CD4-positive, alpha-beta T cell (primary cell): ENCODE data around the gene MEI1. TPM values are rescaled to one million over a fixed set of nuclear protein-coding genes. Genes with fewer than 3 reads are reported as not detected.

Experiments
- ATAC-seq: fragments of 200-7000 bp; cut with Tn5 transposase; one replicate; pipeline ENCODE4 v1.10.0; 2022; ENCODE audit warnings: mild to moderate bottlenecking; ENCODE audit not compliant: poor library complexity
- CTCF ChIA-PET: fragments of 350-600 bp; sonication (Branson Sonifier 250); formaldehyde crosslinking; loops from one replicate; lab custom pipeline; 2021; ENCODE audit warnings: antibody characterized with exemption, inconsistent platforms; lab: Charles Lee
- POLR2A ChIA-PET: fragments of 350-600 bp; sonication (Branson Sonifier 250); formaldehyde crosslinking; loops from one replicate; lab custom pipeline; 2021; ENCODE audit warnings: antibody characterized with exemption, inconsistent platforms; lab: Charles Lee
- DNase-seq, 14 experiments: peaks; one replicate each; pipeline ENCODE4 v3.0.0-alpha.2; 2013 to 2020; ENCODE audit warnings: mixed read lengths in 2 of 14
- H3K27ac ChIP-seq, 2 donors: one replicate each; pipeline versions ENCODE4 v1.5.1 to v1.7.0; 2013; ENCODE audit warnings: low read length in 2 of 2, low read depth in 1 of 2, mild to moderate bottlenecking in 1 of 2
- H3K27me3 ChIP-seq, 2 experiments: 1 replicate in 1 of 2; 2 replicates in 1 of 2; pipeline versions ENCODE4 v1.6.1 to v1.7.0; 2013; ENCODE audit warnings: low read length in 2 of 2, control low read depth in 1 of 2, mild to moderate bottlenecking in 1 of 2, moderate library complexity in 1 of 2; ENCODE audit not compliant: insufficient read depth in 2 of 2, control insufficient read depth in 1 of 2
- H3K36me3 ChIP-seq: one replicate; pipeline ENCODE4 v1.6.1; 2013; ENCODE audit warnings: low read length, control low read depth; ENCODE audit not compliant: insufficient read depth
- H3K4me1 ChIP-seq: one replicate; pipeline ENCODE4 v1.6.1; 2013; ENCODE audit warnings: low read length, control low read depth; ENCODE audit not compliant: insufficient read depth
- H3K4me3 ChIP-seq: one replicate; pipeline ENCODE4 v1.5.1; 2013; ENCODE audit warnings: mild to moderate bottlenecking, low read length, moderate library complexity
- H3K9me3 ChIP-seq, 2 experiments: 1 replicate in 1 of 2; 2 replicates in 1 of 2; pipeline versions ENCODE4 v1.6.1 to v1.7.0; 2013; ENCODE audit warnings: low read length in 2 of 2, mild to moderate bottlenecking in 2 of 2, control low read depth in 1 of 2, moderate library complexity in 1 of 2; ENCODE audit not compliant: control insufficient read depth in 1 of 2, insufficient read depth in 1 of 2
- H3K27ac Mint-ChIP-seq: one replicate; pipeline ENCODE4 v1.8.0; 2020; ENCODE audit warnings: mixed read lengths
- H3K27me3 Mint-ChIP-seq: one replicate; pipeline ENCODE4 v1.8.0; 2021; ENCODE audit warnings: mixed read lengths
- H3K36me3 Mint-ChIP-seq: one replicate; pipeline ENCODE4 v1.8.0; 2021; ENCODE audit warnings: low read depth, mixed read lengths
- H3K4me1 Mint-ChIP-seq: one replicate; pipeline ENCODE4 v1.8.0; 2021; ENCODE audit warnings: low read depth, mixed read lengths
- H3K4me3 Mint-ChIP-seq: one replicate; pipeline ENCODE4 v1.8.0; 2020; ENCODE audit warnings: mild to moderate bottlenecking, mixed read lengths
- H3K9me3 Mint-ChIP-seq: one replicate; pipeline ENCODE4 v1.8.0; 2020; ENCODE audit warnings: mixed read lengths
- CTCF ChIP-seq: fragments of 200-600 bp; IDR thresholded peaks from one replicate; pipeline ENCODE4 v1.8.0; 2022; ENCODE audit warnings: antibody characterized with exemption, mild to moderate bottlenecking
- intact Hi-C, 2 experiments: fragments of 100-400 bp; cut with DNase I in 1 of 2; cut with micrococcal nuclease in 1 of 2; formaldehyde crosslinking; loops; one replicate each; pipeline versions ENCODE4 v1.15.1 to v1.9.0; 2023 to 2025; cut with DNase I, micrococcal nuclease
- total RNA-seq, 174 experiments: library from RNA in 2 of 174; stranded (reverse) in 2 of 174; gene quantifications; one replicate each; pipeline ENCODE4 v1.2.3 and lab custom pipeline; 2021 to 2026

The MEI1 gene
- total RNA-seq, 2 experiments from 2014 or later = 64.4 to 81.0 TPM

GRCh38 chr22:41713004-41713403, 13.7 kb downstream of the MEI1 start:
- intact Hi-C loops = no loop called here
- H3K27me3 ChIP-seq = no peaks in the 10 kb centered on the region
- H3K27me3 Mint-ChIP-seq = no peaks in the 10 kb centered on the region
- H3K9me3 Mint-ChIP-seq = no peaks in the 10 kb centered on the region
- no peaks in the 10 kb centered on the region for H3K36me3 ChIP-seq
- ChIA-PET CTCF (interaction anchor here (2.3 kb wide), 1 partner anchor 16 kb away, joined by 6 read pairs; no protein-coding TSS in a partner anchor), POLR2A (no interaction called here)
- no peak overlapping the region for H3K27ac Mint-ChIP-seq
- TF ChIP-seq CTCF = no peak
- no peaks in the 10 kb centered on the region for H3K4me1 Mint-ChIP-seq
- H3K27ac ChIP-seq = no peak overlapping the region
- no peaks in the 10 kb centered on the region for H3K36me3 Mint-ChIP-seq
- DNase-seq (no peak), ATAC-seq (no peak)
- no peaks in the 10 kb centered on the region for H3K4me1 ChIP-seq
- no peaks in the 10 kb centered on the region for H3K9me3 ChIP-seq
- no peak overlapping the region for H3K4me3 ChIP-seq
- H3K4me3 Mint-ChIP-seq = no peak overlapping the region

- TF ChIP-seq CTCF = no peak
- Histone ChIP-seq H3K4me3 (no peak overlapping the region), H3K36me3 (no peaks in the 10 kb centered on the region), H3K27ac (no peak overlapping the region), H3K4me1 (no peaks in the 10 kb centered on the region), H3K9me3 (no peaks in the 10 kb centered on the region), H3K27me3 (no peaks in the 10 kb centered on the region)
- Mint-ChIP-seq H3K4me3 (no peak overlapping the region), H3K27ac (no peak overlapping the region), H3K36me3 (no peaks in the 10 kb centered on the region), H3K9me3 (no peaks in the 10 kb centered on the region), H3K27me3 (no peaks in the 10 kb centered on the region), H3K4me1 (no peaks in the 10 kb centered on the region)
- POLR2A ChIA-PET = interaction anchor here (0.6 kb wide), 1 partner anchor 101 kb away, joined by 4 read pairs; the partner anchor contains the start of gene XRCC6
- CTCF ChIA-PET = interaction anchor here (0.7 to 1.0 kb wide), 2 partner anchors 25 to 59 kb away, joined by 3 to 4 read pairs; no protein-coding TSS in a partner anchor
- intact Hi-C loops = no loop called here
- no peak for DNase-seq
- no peak for ATAC-seq
Measured at GRCh38 chr22:41722496-41722895, 23.2 kb downstream of the MEI1 start.

GRCh38 chr22:41725510-41726110, 26.3 kb downstream of the MEI1 start:
- no peaks in the 10 kb centered on the region for H3K27me3 ChIP-seq
- H3K27ac ChIP-seq = no peak overlapping the region
- H3K4me3 Mint-ChIP-seq = no peak overlapping the region
- H3K4me3 ChIP-seq = no peak overlapping the region
- no peak overlapping the region for H3K27ac Mint-ChIP-seq
- DNase-seq = no peak
- no peak for TF ChIP-seq CTCF
- H3K4me1 ChIP-seq = no peaks in the 10 kb centered on the region
- no peaks in the 10 kb centered on the region for H3K4me1 Mint-ChIP-seq
- no peaks in the 10 kb centered on the region for H3K36me3 Mint-ChIP-seq
- intact Hi-C loops = no loop called here
- no peaks in the 10 kb centered on the region for H3K9me3 ChIP-seq
- ATAC-seq = no peak
- no peaks in the 10 kb centered on the region for H3K36me3 ChIP-seq
- H3K27me3 Mint-ChIP-seq = no peaks in the 10 kb centered on the region
- POLR2A ChIA-PET = no interaction called here
- H3K9me3 Mint-ChIP-seq = no peaks in the 10 kb centered on the region
- CTCF ChIA-PET = no interaction called here
